ENCODE data around the gene STYXL1.

DNA sequence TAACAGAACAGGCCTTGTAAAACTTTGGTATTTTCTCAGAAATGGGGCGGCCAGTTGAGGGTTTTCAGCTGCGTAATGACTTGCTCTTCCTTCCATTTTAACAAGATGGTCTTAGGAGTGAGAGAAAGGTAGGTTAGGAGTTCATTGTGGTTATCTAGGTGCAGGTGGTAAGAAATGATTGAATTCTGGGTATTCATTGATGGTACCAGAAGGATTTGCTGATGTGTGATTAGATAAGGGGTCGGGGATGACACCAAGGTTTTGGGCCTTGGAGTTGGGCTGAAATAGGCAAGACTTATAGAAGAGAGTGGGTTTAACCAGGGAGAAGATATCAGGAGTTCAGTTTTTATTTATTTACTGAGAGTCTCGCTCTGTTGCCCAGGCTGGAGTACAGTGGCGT, 2.7 kb upstream of the STYXL1 start:
- TF ChIP-seq, protein P1, sequence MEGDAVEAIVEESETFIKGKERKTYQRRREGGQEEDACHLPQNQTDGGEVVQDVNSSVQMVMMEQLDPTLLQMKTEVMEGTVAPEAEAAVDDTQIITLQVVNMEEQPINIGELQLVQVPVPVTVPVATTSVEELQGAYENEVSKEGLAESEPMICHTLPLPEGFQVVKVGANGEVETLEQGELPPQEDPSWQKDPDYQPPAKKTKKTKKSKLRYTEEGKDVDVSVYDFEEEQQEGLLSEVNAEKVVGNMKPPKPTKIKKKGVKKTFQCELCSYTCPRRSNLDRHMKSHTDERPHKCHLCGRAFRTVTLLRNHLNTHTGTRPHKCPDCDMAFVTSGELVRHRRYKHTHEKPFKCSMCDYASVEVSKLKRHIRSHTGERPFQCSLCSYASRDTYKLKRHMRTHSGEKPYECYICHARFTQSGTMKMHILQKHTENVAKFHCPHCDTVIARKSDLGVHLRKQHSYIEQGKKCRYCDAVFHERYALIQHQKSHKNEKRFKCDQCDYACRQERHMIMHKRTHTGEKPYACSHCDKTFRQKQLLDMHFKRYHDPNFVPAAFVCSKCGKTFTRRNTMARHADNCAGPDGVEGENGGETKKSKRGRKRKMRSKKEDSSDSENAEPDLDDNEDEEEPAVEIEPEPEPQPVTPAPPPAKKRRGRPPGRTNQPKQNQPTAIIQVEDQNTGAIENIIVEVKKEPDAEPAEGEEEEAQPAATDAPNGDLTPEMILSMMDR (IDR thresholded peaks at IDR 0.05; ENCODE audit: insufficient read depth, low read length), result no peak
- TF ChIP-seq, protein P2, sequence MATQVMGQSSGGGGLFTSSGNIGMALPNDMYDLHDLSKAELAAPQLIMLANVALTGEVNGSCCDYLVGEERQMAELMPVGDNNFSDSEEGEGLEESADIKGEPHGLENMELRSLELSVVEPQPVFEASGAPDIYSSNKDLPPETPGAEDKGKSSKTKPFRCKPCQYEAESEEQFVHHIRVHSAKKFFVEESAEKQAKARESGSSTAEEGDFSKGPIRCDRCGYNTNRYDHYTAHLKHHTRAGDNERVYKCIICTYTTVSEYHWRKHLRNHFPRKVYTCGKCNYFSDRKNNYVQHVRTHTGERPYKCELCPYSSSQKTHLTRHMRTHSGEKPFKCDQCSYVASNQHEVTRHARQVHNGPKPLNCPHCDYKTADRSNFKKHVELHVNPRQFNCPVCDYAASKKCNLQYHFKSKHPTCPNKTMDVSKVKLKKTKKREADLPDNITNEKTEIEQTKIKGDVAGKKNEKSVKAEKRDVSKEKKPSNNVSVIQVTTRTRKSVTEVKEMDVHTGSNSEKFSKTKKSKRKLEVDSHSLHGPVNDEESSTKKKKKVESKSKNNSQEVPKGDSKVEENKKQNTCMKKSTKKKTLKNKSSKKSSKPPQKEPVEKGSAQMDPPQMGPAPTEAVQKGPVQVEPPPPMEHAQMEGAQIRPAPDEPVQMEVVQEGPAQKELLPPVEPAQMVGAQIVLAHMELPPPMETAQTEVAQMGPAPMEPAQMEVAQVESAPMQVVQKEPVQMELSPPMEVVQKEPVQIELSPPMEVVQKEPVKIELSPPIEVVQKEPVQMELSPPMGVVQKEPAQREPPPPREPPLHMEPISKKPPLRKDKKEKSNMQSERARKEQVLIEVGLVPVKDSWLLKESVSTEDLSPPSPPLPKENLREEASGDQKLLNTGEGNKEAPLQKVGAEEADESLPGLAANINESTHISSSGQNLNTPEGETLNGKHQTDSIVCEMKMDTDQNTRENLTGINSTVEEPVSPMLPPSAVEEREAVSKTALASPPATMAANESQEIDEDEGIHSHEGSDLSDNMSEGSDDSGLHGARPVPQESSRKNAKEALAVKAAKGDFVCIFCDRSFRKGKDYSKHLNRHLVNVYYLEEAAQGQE (IDR thresholded peaks at IDR 0.05; ENCODE audit: insufficient replicate concordance, low read depth), result no peak
- TF ChIP-seq POLR2AphosphoS5 (IDR thresholded peaks at IDR 0.05; ENCODE audit: low read depth), result no peak
- TF ChIP-seq SPI1 (IDR thresholded peaks at IDR 0.05; ENCODE audit: borderline replicate concordance, low read depth), result no peak
- no peak for TF ChIP-seq GABPA (IDR thresholded peaks at IDR 0.05; ENCODE audit: low read depth)
